Activated T-helper 17 cell treated with anti-CD3 and anti-CD28 coated beads, Interleukin-2, amount 50 U/mL, for 72 hours (primary cell): ENCODE data around the gene OMD. TPM values are rescaled to one million over a fixed set of nuclear protein-coding genes. Genes with fewer than 3 reads are reported as not detected.

Source experiments
- ATAC-seq: fragments of 150-1000 bp; cut with Tn5 transposase; replicated peaks from 2 replicates; pipeline ENCODE4 v1.10.0; 2021; ENCODE audit warnings: mild to moderate bottlenecking, moderate library complexity
- H3K27ac Mint-ChIP-seq: one replicate; pipeline ENCODE4 v1.8.0; 2022; ENCODE audit warnings: mixed read lengths
- H3K27me3 Mint-ChIP-seq: one replicate; pipeline ENCODE4 v1.8.0; 2022; ENCODE audit warnings: mixed read lengths
- H3K36me3 Mint-ChIP-seq: one replicate; pipeline ENCODE4 v1.8.0; 2022; ENCODE audit warnings: low read depth, mild to moderate bottlenecking, mixed read lengths
- H3K4me1 Mint-ChIP-seq: one replicate; pipeline ENCODE4 v1.8.0; 2022; ENCODE audit warnings: mixed read lengths
- H3K4me3 Mint-ChIP-seq: one replicate; pipeline ENCODE4 v1.8.0; 2022; ENCODE audit warnings: mild to moderate bottlenecking, mixed read lengths
- H3K9me3 Mint-ChIP-seq: one replicate; pipeline ENCODE4 v1.8.0; 2022; ENCODE audit warnings: mixed read lengths
- total RNA-seq, 2 donors: library from RNA; stranded (reverse); gene quantifications; one replicate each; pipeline ENCODE4 v1.2.3, GENCODE V29; 2022

The OMD gene
- total RNA-seq, 2 donors from 2014 or later = not detected

DNA sequence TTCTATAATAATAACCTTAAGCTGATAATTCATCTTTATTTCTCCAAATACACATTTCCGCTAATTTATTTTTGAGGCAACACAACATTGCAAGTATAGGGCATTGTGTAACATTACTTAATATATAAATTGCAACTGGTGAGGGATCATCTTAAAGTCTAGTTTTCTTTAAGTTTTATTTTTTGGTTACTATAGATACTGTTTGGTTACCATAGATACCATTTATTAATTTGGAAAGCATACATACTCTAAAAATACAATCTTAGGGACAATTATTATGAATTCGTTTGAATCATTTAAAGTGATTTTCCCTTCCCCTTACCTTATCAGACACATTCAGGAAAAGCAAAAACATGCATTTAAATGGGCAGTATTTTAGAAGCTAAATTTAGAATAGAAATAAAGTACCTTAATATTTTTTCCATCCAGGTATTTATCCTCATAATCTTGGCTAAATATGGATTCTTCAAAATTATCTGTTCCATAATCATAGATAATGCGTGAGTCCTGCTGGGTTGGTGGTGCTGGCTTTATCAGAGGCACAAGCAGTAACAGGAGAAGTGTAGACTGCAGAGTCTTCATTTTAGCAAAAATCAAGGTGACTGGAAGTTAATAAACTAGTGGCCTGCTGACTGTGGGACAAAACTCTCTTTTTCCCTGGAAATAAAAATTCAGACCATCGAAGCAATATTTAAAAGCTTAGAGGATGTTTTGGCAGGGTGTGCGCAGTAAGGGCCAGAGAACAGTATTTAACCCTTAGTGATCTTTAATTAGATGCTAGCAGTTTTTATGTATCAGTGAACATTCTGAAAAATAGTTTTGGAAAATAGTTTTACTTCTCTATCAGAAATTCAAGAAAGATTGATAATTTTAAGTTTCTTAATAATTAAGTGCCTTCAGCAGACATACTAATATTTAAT, 21.2 kb downstream of the OMD start:
- Mint-ChIP-seq H3K4me3 (no peak overlapping the region), H3K4me1 (peaks cover 15% of the 10 kb centered on the region), H3K27ac (no peak overlapping the region), H3K9me3 (no peaks in the 10 kb centered on the region), H3K27me3 (no peaks in the 10 kb centered on the region), H3K36me3 (no peaks in the 10 kb centered on the region)
- no peak for ATAC-seq

DNA sequence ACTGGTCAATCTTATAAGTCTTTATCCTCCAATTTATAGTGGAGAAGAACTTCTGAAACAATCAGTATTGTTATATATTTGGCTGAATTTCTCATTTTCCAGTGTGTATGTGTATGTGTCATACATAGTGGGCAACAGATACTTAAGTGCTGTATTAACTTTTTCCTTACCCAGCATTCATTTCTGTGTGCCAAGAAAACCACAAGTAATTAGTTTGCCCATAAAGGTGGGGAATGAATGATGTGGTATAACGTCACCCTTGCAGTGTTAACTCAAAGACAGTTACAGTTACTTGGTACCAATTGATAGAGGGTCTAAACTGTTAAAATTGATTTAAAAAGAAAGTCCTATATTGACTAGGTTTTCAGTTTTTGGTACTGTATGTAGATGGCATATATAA, 21.9 kb downstream of the OMD start:
- peak; percentile 59 for ATAC-seq
- Mint-ChIP-seq H3K36me3 (no peaks in the 10 kb centered on the region), H3K27me3 (no peaks in the 10 kb centered on the region), H3K4me3 (no peak overlapping the region), H3K9me3 (no peaks in the 10 kb centered on the region), H3K4me1 (peaks cover 15% of the 10 kb centered on the region), H3K27ac (no peak overlapping the region)

DNA sequence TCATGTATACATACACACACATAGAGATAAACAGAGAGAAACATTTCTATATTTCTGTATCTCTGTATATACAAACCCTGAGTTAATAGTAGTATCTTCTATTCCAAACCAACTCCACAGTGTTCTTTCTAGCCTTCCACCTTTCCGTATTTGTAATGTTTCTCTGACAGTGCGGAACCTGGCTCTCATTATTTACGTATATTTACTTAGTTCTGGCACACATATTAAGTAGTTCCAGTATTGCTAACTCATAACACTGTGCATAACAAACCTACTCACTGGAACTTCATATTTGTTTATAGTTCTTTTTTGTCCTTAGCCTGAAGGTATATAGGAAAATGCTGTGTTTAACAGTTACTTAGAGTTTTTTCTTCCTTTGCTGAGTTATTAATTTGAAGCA, 26.4 kb downstream of the OMD start:
- no peaks in the 10 kb centered on the region for H3K27me3 Mint-ChIP-seq
- H3K4me1 Mint-ChIP-seq = peaks cover 5% of the 10 kb centered on the region
- ATAC-seq = no peak
- H3K4me3 Mint-ChIP-seq = no peak overlapping the region
- no peak overlapping the region for H3K27ac Mint-ChIP-seq
- H3K9me3 Mint-ChIP-seq = no peaks in the 10 kb centered on the region
- H3K36me3 Mint-ChIP-seq = no peaks in the 10 kb centered on the region

DNA sequence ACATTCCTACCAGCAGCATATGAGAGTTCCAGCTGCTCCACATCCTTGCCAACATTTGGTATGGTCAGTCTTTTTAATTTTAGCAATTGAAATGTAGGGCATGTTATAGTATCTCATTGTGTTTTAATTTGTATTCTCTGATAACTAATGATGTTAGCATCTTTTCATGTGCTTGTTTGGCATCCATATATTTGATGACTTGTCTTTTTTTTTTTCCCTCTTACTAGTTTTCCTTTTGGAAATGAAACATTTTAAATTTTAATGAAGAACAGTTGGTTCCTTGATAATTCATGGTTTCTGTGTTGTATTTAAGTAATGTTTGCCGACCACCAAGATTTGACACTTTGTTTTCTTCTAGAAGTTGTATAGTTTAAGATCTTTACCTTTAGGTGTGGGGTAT, 28.7 kb downstream of the OMD start:
- ATAC-seq = no peak
- H3K4me3 Mint-ChIP-seq = no peak overlapping the region
- no peaks in the 10 kb centered on the region for H3K27me3 Mint-ChIP-seq
- H3K27ac Mint-ChIP-seq = no peak overlapping the region
- H3K36me3 Mint-ChIP-seq = no peaks in the 10 kb centered on the region
- H3K4me1 Mint-ChIP-seq = no peaks in the 10 kb centered on the region
- H3K9me3 Mint-ChIP-seq = no peaks in the 10 kb centered on the region

GRCh38 chr9:92393686-92394085, 30.6 kb downstream of the OMD start:
- H3K4me1 Mint-ChIP-seq = no peaks in the 10 kb centered on the region
- no peak overlapping the region for H3K27ac Mint-ChIP-seq
- no peaks in the 10 kb centered on the region for H3K9me3 Mint-ChIP-seq
- no peak for ATAC-seq
- H3K36me3 Mint-ChIP-seq = no peaks in the 10 kb centered on the region
- H3K27me3 Mint-ChIP-seq = no peaks in the 10 kb centered on the region
- H3K4me3 Mint-ChIP-seq = no peak overlapping the region

- H3K4me1 Mint-ChIP-seq = no peaks in the 10 kb centered on the region
- no peaks in the 10 kb centered on the region for H3K27me3 Mint-ChIP-seq
- H3K27ac Mint-ChIP-seq = no peak overlapping the region
- no peaks in the 10 kb centered on the region for H3K9me3 Mint-ChIP-seq
- no peaks in the 10 kb centered on the region for H3K36me3 Mint-ChIP-seq
- ATAC-seq = no peak
- no peak overlapping the region for H3K4me3 Mint-ChIP-seq
Observed at GRCh38 chr9:92392690-92393089, 31.6 kb downstream of the OMD start.

DNA sequence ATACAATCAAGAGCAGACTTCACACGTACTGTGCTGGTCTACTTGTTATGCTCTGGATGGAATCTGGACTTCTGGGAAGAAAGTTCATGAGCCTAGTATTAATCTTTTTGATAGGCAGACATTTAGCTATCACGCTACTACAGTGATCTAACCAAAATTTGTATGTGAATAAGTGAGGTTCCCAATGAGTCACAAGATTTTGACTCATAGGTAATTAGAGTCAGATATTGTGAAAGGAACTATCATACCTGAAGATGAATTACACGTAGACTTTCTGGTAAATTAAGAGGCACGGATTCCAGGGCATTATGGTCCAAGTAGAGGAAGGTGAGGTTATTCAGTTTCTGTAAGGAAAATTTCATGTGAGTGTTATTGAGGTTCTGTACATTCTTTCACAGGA, 38.3 kb downstream of the OMD start:
- no peak for ATAC-seq
- Mint-ChIP-seq H3K27me3 (no peaks in the 10 kb centered on the region), H3K4me1 (no peaks in the 10 kb centered on the region), H3K4me3 (no peak overlapping the region), H3K27ac (no peak overlapping the region), H3K36me3 (no peaks in the 10 kb centered on the region), H3K9me3 (no peaks in the 10 kb centered on the region)

GRCh38 chr9:92385477-92385876, 38.8 kb downstream of the OMD start:
- H3K36me3 Mint-ChIP-seq = no peaks in the 10 kb centered on the region
- no peak overlapping the region for H3K4me3 Mint-ChIP-seq
- no peaks in the 10 kb centered on the region for H3K9me3 Mint-ChIP-seq
- no peak overlapping the region for H3K27ac Mint-ChIP-seq
- no peak for ATAC-seq
- no peaks in the 10 kb centered on the region for H3K4me1 Mint-ChIP-seq
- H3K27me3 Mint-ChIP-seq = no peaks in the 10 kb centered on the region

GRCh38 chr9:92385001-92385400, 39.3 kb downstream of the OMD start:
- H3K4me1 Mint-ChIP-seq = no peaks in the 10 kb centered on the region
- no peaks in the 10 kb centered on the region for H3K36me3 Mint-ChIP-seq
- no peak overlapping the region for H3K27ac Mint-ChIP-seq
- no peaks in the 10 kb centered on the region for H3K9me3 Mint-ChIP-seq
- H3K27me3 Mint-ChIP-seq = no peaks in the 10 kb centered on the region
- ATAC-seq = no peak
- H3K4me3 Mint-ChIP-seq = no peak overlapping the region

DNA sequence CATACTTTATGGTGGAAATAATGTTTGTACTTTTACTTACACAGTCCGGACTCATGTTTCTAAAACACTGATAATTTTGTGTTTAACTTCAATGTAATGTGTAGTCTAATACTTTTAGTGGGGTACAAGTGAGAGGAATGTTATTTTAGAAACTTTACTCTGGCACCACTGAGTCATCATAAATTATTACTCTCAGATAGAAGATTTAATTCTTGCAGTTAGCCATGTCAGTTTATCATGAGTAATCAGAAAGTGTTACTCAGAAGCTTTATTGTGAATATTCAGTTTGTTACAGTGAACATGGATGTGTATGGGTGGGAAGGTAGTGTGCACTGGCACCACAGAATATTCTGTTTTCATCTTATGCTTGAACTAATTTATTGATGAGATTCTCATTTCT, 39.9 kb downstream of the OMD start:
- ATAC-seq = no peak
- H3K4me1 Mint-ChIP-seq = peaks cover 3% of the 10 kb centered on the region
- no peak overlapping the region for H3K27ac Mint-ChIP-seq
- H3K4me3 Mint-ChIP-seq = no peak overlapping the region
- H3K9me3 Mint-ChIP-seq = no peaks in the 10 kb centered on the region
- no peaks in the 10 kb centered on the region for H3K36me3 Mint-ChIP-seq
- H3K27me3 Mint-ChIP-seq = no peaks in the 10 kb centered on the region

- ATAC-seq = no peak
- Mint-ChIP-seq H3K4me3 (no peak overlapping the region), H3K27me3 (no peaks in the 10 kb centered on the region), H3K36me3 (no peaks in the 10 kb centered on the region), H3K9me3 (no peaks in the 10 kb centered on the region), H3K4me1 (peaks cover 6% of the 10 kb centered on the region), H3K27ac (no peak overlapping the region)
Observed at GRCh38 chr9:92381775-92382174, 42.5 kb downstream of the OMD start.

DNA sequence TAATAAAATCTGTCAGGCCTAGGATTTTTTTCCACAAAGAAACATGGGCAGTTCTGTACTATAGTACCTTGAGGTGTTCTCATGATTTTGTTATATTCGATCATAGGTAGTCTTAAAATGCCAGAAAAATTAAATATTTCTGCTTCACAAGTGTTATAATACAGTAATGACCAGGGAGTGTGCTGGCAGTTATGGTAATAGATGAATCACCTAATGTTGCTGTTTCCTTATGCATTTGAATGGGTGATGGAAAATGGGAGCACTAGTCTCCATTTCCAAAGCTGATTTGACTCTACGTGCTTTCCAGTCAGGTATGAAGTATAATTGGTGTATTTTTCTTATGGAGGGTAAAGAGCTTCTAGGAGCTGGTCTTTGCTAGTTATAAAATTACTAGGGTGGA, 43.7 kb downstream of the OMD start:
- Mint-ChIP-seq H3K4me1 (peaks cover 6% of the 10 kb centered on the region), H3K9me3 (no peaks in the 10 kb centered on the region), H3K27me3 (no peaks in the 10 kb centered on the region), H3K4me3 (no peak overlapping the region), H3K36me3 (no peaks in the 10 kb centered on the region), H3K27ac (no peak overlapping the region)
- no peak for ATAC-seq

GRCh38 chr9:92378865-92379560, 45.3 kb downstream of the OMD start:
- Mint-ChIP-seq H3K27me3 (no peaks in the 10 kb centered on the region), H3K9me3 (peaks cover 6% of the 10 kb centered on the region), H3K4me1 (peaks cover 6% of the 10 kb centered on the region), H3K36me3 (peaks cover 9% of the 10 kb centered on the region), H3K4me3 (no peak overlapping the region), H3K27ac (no peak overlapping the region)
- peak; percentile 55 for ATAC-seq

- H3K27ac Mint-ChIP-seq = peak overlapping the region; percentile 36
- no peaks in the 10 kb centered on the region for H3K27me3 Mint-ChIP-seq
- no peak for ATAC-seq
- H3K4me3 Mint-ChIP-seq = no peak overlapping the region
- H3K9me3 Mint-ChIP-seq = peaks cover 7% of the 10 kb centered on the region
- peaks cover 10% of the 10 kb centered on the region for H3K36me3 Mint-ChIP-seq
- peaks cover 6% of the 10 kb centered on the region for H3K4me1 Mint-ChIP-seq
Observed at GRCh38 chr9:92377876-92378275, 46.4 kb downstream of the OMD start.

GRCh38 chr9:92373167-92373566, 51.1 kb downstream of the OMD start:
- H3K27me3 Mint-ChIP-seq = no peaks in the 10 kb centered on the region

More at GRCh38 chr9:92373167-92373566, 51.1 kb downstream of the OMD start:
- Mint-ChIP-seq H3K36me3 (peaks cover 17% of the 10 kb centered on the region), H3K27ac (no peak overlapping the region), H3K4me3 (no peak overlapping the region), H3K9me3 (peaks cover 13% of the 10 kb centered on the region), H3K4me1 (no peaks in the 10 kb centered on the region)
- ATAC-seq = no peak
